Stomach smooth muscle (tissue), 2 donors: Measurements from ENCODE around the gene SLC15A1.

Source experiments
- H3K27ac ChIP-seq: one replicate; pipeline ENCODE4 v1.7.0; 2013; ENCODE audit warnings: mild to moderate bottlenecking, low read length, inconsistent platforms
- H3K27me3 ChIP-seq, 2 donors: one replicate each; pipeline ENCODE4 v1.7.0; 2013; ENCODE audit warnings: low read length in 2 of 2; ENCODE audit not compliant: insufficient read depth in 2 of 2, control insufficient read depth in 1 of 2
- H3K36me3 ChIP-seq, 2 donors: one replicate each; pipeline ENCODE4 v1.7.0; 2013; ENCODE audit warnings: low read length in 2 of 2; ENCODE audit not compliant: control insufficient read depth in 2 of 2, insufficient read depth in 2 of 2
- H3K4me1 ChIP-seq: one replicate; pipeline ENCODE4 v1.7.0; 2013; ENCODE audit warnings: low read length; ENCODE audit not compliant: control insufficient read depth, insufficient read depth
- H3K4me3 ChIP-seq, 2 donors: one replicate each; pipeline ENCODE4 v1.7.0; 2013; ENCODE audit warnings: low read length in 2 of 2
- H3K9ac ChIP-seq, 2 donors: one replicate each; pipeline ENCODE4 v1.7.0; 2013; ENCODE audit warnings: low read length in 2 of 2, mild to moderate bottlenecking in 1 of 2
- H3K9me3 ChIP-seq, 2 donors: one replicate each; pipeline ENCODE4 v1.7.0; 2013; ENCODE audit warnings: low read length in 2 of 2; ENCODE audit not compliant: control insufficient read depth in 2 of 2
- donor health status: healthy.
- donor health status: Pancreatic carcinoma.

SLC15A1 gene

GRCh38 chr13:98781470-98781869 lies 29.0 kb upstream of the SLC15A1 start:
- Histone ChIP-seq H3K36me3 (no peaks in the 10 kb centered on the region), H3K9me3 (peaks cover 0 to 4% of the 10 kb centered on the region in 2 donors), H3K4me1 (no peaks in the 10 kb centered on the region), H3K27ac (no peak overlapping the region), H3K9ac (no peak overlapping the region), H3K4me3 (no peak overlapping the region), H3K27me3 (peaks cover 0 to 2% of the 10 kb centered on the region in 2 donors)

GRCh38 chr13:98781045-98781444 lies 28.6 kb upstream of the SLC15A1 start:
- Histone ChIP-seq H3K9me3 (peaks cover 0 to 4% of the 10 kb centered on the region in 2 donors), H3K4me1 (no peaks in the 10 kb centered on the region), H3K9ac (no peak overlapping the region), H3K36me3 (no peaks in the 10 kb centered on the region), H3K4me3 (no peak overlapping the region), H3K27ac (no peak overlapping the region), H3K27me3 (peaks cover 0 to 2% of the 10 kb centered on the region in 2 donors)

DNA sequence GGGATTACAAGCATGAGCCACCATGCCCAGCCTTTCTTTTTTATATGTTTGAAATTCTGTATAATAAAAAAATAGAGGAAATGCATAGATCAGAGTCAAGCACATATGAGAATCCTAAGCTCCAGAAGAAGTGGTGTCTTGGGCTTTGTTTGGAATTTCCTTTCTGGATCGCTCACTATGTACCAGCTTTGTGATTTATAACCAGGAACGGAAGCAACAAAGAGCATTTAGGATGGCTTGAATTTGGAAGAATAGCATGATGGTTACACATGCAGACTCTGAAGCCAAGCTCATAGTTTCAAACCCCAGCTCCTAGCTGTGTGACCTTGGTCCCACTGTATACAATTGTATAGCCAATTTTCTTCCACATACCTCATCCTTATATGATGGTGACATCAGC lies 28.0 kb upstream of the SLC15A1 start:
- Histone ChIP-seq H3K9me3 (peaks cover 0 to 4% of the 10 kb centered on the region in 2 donors), H3K4me1 (no peaks in the 10 kb centered on the region), H3K27ac (no peak overlapping the region), H3K36me3 (no peaks in the 10 kb centered on the region), H3K9ac (no peak overlapping the region), H3K4me3 (no peak overlapping the region), H3K27me3 (peaks cover 0 to 2% of the 10 kb centered on the region in 2 donors)

DNA sequence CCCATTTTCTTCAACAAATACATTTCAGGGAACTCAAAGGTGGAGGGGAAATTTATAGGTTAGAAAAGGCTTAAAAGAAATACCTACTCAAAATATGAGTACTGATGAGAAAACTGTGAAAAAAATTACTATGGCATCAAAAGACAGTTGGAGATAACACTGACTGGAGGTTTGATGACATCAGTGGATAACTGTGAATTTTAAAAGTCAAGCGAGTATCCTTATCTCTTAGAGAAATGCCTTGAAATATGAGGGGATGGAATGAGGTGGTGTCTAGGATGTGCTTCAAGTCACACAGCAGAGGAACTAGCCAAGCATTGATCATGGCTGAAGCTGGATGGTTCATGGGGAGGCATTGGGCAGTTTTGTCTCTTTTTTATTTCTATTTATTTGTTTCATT lies 27.2 kb upstream of the SLC15A1 start:
- Histone ChIP-seq H3K4me3 (no peak overlapping the region), H3K27me3 (peaks cover 0 to 2% of the 10 kb centered on the region in 2 donors), H3K36me3 (no peaks in the 10 kb centered on the region), H3K9me3 (peaks cover 0 to 4% of the 10 kb centered on the region in 2 donors), H3K9ac (no peak overlapping the region), H3K4me1 (no peaks in the 10 kb centered on the region), H3K27ac (no peak overlapping the region)

GRCh38 chr13:98778749-98779148 lies 26.3 kb upstream of the SLC15A1 start:
- H3K36me3 ChIP-seq, result no peaks in the 10 kb centered on the region
- H3K4me1 ChIP-seq, result no peaks in the 10 kb centered on the region
- H3K9ac ChIP-seq, result no peak overlapping the region
- H3K27ac ChIP-seq, result no peak overlapping the region
- H3K27me3 ChIP-seq, result peaks cover 0 to 2% of the 10 kb centered on the region in 2 donors
- peaks cover 0 to 4% of the 10 kb centered on the region in 2 donors for H3K9me3 ChIP-seq
- no peak overlapping the region for H3K4me3 ChIP-seq

- Histone ChIP-seq H3K9ac (no peak overlapping the region), H3K4me3 (no peak overlapping the region), H3K27me3 (peaks cover 0 to 3% of the 10 kb centered on the region in 2 donors), H3K36me3 (no peaks in the 10 kb centered on the region), H3K4me1 (no peaks in the 10 kb centered on the region), H3K27ac (no peak overlapping the region), H3K9me3 (peaks cover 0 to 2% of the 10 kb centered on the region in 2 donors)
These were observed 24.2 kb upstream of the SLC15A1 start for GRCh38 chr13:98776644-98777043.

DNA sequence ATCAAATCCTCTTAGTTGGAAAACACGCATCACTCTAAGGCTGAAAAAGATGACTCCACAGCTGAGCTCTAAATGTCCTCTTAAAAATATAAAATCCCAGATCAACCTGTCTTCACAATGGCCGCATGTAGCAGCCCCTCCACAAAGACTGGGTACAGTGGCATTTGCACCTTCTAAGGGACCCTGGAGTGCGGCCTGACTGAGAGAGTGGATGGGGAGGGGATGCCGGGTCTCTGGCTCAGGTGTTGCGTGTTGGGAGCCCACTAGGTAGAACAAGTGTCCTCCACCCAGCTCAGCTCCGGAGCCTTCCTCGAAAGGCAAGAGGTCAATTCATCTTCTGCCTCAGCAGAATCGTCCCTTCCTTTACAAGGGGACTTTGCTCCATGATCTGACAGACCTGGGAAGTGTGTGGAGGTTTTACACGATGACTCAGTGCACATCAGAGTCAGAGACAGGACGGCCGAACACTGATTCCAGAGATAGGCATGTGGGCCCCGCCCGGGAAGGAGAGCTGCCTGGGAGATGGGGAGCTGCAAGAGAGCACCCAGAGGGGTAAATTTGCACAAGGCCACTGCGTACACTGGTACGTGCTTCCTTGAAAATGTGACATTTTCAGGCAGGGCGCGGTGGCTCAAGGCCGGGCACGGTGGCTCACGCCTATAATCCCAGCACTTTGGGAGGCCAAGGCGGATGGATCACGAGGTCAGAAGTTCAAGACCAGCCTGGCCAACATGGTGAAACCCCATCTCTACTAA lies 23.5 kb upstream of the SLC15A1 start:
- no peak overlapping the region for H3K9ac ChIP-seq
- peaks cover 0 to 4% of the 10 kb centered on the region in 2 donors for H3K27me3 ChIP-seq
- no peak overlapping the region for H3K27ac ChIP-seq
- H3K4me1 ChIP-seq, result no peaks in the 10 kb centered on the region
- no peaks in the 10 kb centered on the region for H3K9me3 ChIP-seq
- H3K4me3 ChIP-seq, result no peak overlapping the region
- no peaks in the 10 kb centered on the region for H3K36me3 ChIP-seq

DNA sequence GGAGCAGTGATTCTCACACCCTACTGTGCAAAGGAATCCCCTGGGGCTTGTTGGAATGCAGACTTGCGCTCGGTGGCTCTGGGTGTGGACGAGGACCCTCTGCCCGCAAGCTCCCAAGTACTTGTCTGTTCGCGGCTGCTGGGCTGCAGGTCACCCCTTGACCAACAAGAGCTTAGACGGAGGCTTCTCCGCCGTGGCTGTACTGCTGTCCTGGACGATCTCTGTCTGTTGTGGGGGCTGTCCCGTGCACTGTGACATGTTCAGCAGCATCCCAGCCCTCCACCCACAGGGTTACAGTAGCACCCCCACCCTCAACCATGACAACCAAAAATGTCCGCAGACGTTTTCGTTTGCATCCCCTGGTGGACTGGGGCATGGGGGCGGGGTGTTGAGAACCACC lies 22.9 kb upstream of the SLC15A1 start:
- Histone ChIP-seq H3K27me3 (peaks cover 0 to 2% of the 10 kb centered on the region in 2 donors), H3K4me3 (no peak overlapping the region), H3K36me3 (no peaks in the 10 kb centered on the region), H3K9ac (no peak overlapping the region), H3K4me1 (no peaks in the 10 kb centered on the region), H3K9me3 (no peaks in the 10 kb centered on the region), H3K27ac (no peak overlapping the region)

- H3K36me3 ChIP-seq, result no peaks in the 10 kb centered on the region
- H3K4me1 ChIP-seq, result no peaks in the 10 kb centered on the region
- H3K27ac ChIP-seq, result no peak overlapping the region
- H3K27me3 ChIP-seq, result peaks cover 0 to 2% of the 10 kb centered on the region in 2 donors
- H3K4me3 ChIP-seq, result no peak overlapping the region
- no peak overlapping the region for H3K9ac ChIP-seq
- H3K9me3 ChIP-seq, result no peaks in the 10 kb centered on the region
These were observed 22.3 kb upstream of the SLC15A1 start for GRCh38 chr13:98774776-98775175.

- no peak overlapping the region for H3K27ac ChIP-seq
- H3K9ac ChIP-seq, result no peak overlapping the region
- peaks cover 0 to 2% of the 10 kb centered on the region in 2 donors for H3K27me3 ChIP-seq
- no peaks in the 10 kb centered on the region for H3K4me1 ChIP-seq
- H3K4me3 ChIP-seq, result no peak overlapping the region
- H3K36me3 ChIP-seq, result no peaks in the 10 kb centered on the region
- H3K9me3 ChIP-seq, result no peaks in the 10 kb centered on the region
These were observed 21.4 kb upstream of the SLC15A1 start for GRCh38 chr13:98773921-98774320.

DNA sequence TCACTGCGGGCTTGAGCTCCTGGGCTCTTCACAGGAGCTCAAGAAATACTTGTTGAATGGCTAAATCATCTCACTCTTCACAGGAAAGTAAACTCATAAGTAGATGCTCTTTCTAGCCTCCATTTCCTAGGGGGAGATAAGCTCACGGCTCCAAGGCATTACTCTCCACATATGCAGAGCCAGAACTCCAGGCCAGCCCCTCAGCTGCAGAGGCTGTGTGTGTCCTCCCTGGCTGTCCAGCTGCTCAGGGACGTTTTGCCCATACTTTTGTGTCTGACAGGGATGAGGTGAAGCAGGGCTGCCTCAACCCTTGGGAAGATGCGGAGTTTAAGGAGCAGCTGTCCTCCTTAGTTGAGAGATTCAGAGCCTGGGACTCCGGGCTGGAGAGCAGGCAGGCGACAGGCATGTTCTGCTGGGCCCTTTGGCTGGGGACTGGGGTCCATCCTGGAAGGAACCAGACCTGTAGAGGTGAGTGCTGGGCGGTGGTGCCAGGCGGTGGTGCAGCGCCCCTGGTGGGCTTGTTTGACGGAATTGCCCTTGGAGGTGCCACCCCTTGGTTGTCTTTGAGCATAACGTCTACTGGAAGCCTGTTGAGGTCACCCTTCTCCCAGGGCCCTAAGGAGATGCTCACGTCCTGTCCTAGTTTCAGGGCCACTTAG lies 20.5 kb upstream of the SLC15A1 start:
- Histone ChIP-seq H3K36me3 (no peaks in the 10 kb centered on the region), H3K9ac (no peak overlapping the region), H3K4me3 (no peak overlapping the region), H3K27ac (no peak overlapping the region), H3K4me1 (no peaks in the 10 kb centered on the region), H3K27me3 (peaks cover 0 to 2% of the 10 kb centered on the region in 2 donors), H3K9me3 (no peaks in the 10 kb centered on the region)
